GM19043 (cell line): ENCODE data around the gene HAT1.

Source experiments
- ATAC-seq: cut with Tn5 transposase; IDR thresholded peaks from one replicate; pipeline ENCODE4 v1.9.1; 2021; ENCODE audit warnings: low read depth; ENCODE audit not compliant: unreplicated experiment

HAT1 gene

GRCh38 chr2:171913517-171913916 lies 8.7 kb upstream of the HAT1 start:
- ATAC-seq = no peak

DNA sequence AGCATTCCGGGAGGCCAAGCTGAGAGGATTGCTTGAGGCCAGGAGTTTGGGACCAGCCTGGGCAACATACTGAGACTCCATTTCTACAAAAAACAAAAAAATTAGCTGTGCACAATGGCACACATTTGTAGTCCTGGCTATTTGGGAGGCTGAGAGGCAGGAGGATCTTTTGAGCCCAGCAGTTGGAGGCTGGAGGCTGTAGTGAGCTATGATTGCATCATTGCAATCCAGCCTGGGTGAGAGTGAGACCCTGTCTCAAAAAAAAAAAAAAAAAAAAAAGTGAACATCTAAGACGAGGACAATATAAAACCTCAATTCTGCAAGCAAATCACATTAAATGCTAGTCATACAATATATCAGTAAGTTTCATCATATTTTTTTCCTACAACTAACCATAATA lies 2.8 kb upstream of the HAT1 start:
- ATAC-seq = no peak

- ATAC-seq = no peak
Measured at GRCh38 chr2:171921970-171922229, 361 bp upstream of the HAT1 start.

DNA sequence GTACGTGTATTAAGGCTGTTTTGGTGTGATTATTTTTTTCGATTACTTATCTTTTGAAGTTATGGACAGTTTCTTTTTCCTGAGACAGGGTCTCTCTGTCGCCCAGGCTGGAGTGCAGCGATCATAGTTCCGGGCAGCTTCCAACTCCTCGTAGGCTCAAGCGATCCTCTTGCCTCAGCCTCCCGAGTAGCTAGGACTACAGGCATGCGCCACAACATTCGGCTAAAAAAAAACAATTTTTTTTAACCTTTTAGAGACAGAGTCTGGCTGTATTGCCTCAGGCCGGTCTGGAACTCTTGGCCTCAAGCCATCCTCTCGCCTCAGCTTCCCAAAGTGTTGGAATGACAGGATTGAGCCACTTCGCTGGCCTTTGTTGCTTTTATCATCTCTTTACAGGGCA lies 945 bp downstream of the HAT1 start:
- no peak for ATAC-seq

DNA sequence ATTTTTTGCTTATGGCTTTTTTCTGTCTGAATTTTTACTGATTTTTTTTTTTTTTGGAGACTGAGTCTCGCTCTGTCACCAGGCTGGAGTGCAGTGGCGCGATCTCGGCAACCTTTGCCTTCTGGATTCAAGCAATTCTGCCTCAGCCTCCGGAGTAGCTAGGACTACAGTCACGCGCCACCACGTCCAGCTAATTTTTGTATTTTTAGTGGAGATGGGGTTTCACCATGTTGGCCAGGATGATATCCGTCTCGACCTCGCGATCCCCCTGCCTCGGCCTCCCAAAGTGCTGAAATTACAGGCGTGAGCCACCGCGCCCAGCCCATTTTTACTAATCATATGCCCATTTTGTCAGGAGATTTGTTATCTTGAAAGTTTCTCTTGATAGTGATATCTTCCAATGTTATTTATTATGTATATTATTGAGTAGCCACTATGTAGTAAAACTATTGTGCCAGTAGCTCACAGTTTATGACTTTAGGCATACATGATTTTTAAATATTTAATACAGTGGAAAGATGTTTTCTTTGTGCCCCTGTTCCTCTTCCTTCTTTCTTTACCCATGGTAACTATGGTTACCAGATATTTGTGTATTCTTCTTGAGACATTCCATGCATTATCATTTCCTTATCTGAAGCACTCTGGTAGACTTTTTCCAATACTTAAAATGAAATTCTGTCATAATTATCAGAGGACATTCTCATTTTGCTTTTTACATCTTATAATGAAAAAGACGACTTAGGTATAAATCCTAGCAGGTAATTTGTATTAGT lies 2.1 kb downstream of the HAT1 start:
- no peak for ATAC-seq

DNA sequence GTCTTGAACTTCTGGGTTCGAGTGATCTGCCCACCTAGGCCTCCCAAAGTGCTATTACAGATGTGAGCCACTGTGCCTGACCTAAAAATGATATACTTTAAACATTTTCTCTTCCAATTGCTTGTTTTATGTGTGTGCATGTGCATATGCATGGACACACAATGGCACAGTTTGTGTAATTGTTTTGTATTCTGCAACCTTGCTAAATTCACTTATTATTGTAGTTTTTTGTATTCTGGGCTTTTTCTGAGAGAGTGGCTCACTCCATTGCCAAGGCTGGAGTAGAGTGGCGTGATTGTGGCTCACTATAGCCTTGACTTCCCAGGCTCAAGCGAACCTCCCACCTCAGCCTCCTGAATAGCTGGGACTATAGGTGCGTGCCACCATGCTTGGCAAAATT lies 8.1 kb downstream of the HAT1 start:
- ATAC-seq = no peak

GRCh38 chr2:171939058-171939742 lies 16.9 kb downstream of the HAT1 start:
- ATAC-seq = no peak

- no peak for ATAC-seq
Measured at GRCh38 chr2:171939743-171940071, 17.4 kb downstream of the HAT1 start.

GRCh38 chr2:171941316-171941699 lies 19.0 kb downstream of the HAT1 start:
- no peak for ATAC-seq

- ATAC-seq = no peak
Measured at GRCh38 chr2:171943869-171944268, 21.6 kb downstream of the HAT1 start.

DNA sequence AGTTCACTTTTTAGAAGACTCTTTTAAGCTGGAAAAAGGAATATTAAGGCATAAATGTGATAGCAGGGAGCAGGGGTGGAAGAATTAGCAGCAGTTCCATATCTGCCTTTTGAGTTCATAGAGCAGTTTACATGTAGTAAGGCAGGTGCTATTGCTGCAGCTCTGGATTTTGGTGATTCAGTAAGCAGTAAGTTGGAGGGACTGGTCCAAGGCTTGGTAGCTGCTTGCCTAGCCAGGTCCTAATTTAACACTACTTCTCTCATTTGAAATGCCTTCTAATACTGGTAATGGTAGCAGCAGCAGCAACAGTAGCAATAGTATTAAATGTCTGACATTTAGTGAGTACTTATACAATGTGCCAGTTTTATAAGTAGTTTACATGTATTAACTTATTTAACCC lies 30.0 kb downstream of the HAT1 start:
- ATAC-seq = no peak

GRCh38 chr2:171952748-171953147 lies 30.5 kb downstream of the HAT1 start:
- ATAC-seq = no peak

- no peak for ATAC-seq
Measured at GRCh38 chr2:171956135-171956825, 34.0 kb downstream of the HAT1 start.

- no peak for ATAC-seq
Measured at GRCh38 chr2:171957061-171957460, 34.8 kb downstream of the HAT1 start.

- ATAC-seq = no peak
Measured at GRCh38 chr2:171958475-171958874, 36.2 kb downstream of the HAT1 start.

DNA sequence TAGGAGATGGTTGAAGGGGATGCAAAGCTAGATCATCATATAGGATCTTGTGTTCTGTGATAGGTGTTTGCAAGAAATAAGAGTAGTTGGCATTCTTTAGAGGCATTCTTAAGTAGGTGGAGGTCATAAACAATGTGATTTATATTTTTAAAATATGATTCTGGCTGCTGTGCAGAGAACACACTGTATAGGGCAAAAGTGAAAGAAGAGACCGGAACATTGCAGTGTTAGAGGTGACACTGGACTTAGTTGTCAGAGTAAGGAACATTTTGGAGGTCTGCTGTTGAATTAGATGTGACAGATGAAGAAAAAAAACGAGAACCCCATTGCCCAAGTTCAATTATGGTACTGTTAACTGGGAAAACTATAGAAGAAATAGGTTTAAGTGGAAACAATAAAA lies 37.7 kb downstream of the HAT1 start:
- ATAC-seq = no peak

- ATAC-seq = no peak
Measured at GRCh38 chr2:171960570-171960969, 38.3 kb downstream of the HAT1 start.

- ATAC-seq = no peak
Measured at GRCh38 chr2:171963198-171963597, 40.9 kb downstream of the HAT1 start.

DNA sequence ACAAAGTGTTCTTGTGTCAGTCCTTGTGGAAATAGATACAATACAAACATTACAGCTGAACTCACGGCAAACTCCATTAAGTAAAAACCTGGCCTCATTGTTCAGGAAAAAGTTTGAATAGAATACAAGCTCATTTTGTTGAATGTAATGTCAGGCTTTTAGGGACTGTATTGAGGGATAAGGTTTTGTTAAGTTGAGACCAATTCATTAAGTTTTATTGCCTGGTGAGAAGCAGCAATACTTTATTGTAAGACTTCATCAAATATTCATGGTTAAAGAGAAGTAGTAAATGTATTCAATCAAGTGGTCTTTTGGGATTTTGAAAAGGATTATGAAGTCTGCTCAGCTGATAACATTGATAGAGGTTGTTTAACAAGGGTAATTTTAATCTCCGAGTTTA lies 42.0 kb downstream of the HAT1 start:
- no peak for ATAC-seq

GRCh38 chr2:171965238-171965637 lies 43.0 kb downstream of the HAT1 start:
- no peak for ATAC-seq

- no peak for ATAC-seq
Measured at GRCh38 chr2:171965661-171966060, 43.4 kb downstream of the HAT1 start.

DNA sequence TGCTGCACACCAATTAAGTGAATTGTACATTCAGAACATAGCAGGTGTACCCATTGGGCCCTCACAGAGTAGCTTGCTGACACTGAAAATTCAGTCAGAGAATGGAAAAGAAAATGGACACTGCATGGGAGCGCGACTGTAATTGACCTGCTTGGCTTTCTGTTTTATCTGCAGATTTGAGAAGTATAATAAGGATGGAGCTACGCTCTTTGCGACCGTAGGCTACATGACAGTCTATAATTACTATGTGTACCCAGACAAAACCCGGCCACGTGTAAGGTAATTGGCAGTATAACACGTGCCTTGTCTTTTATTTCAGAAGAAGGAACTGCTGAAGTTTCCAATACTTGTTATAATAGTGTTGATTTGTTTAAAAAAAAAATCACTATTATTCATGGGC lies 44.0 kb downstream of the HAT1 start:
- no peak for ATAC-seq
